Measurements from ENCODE around the gene TXNDC12.

Gene TXNDC12

DNA sequence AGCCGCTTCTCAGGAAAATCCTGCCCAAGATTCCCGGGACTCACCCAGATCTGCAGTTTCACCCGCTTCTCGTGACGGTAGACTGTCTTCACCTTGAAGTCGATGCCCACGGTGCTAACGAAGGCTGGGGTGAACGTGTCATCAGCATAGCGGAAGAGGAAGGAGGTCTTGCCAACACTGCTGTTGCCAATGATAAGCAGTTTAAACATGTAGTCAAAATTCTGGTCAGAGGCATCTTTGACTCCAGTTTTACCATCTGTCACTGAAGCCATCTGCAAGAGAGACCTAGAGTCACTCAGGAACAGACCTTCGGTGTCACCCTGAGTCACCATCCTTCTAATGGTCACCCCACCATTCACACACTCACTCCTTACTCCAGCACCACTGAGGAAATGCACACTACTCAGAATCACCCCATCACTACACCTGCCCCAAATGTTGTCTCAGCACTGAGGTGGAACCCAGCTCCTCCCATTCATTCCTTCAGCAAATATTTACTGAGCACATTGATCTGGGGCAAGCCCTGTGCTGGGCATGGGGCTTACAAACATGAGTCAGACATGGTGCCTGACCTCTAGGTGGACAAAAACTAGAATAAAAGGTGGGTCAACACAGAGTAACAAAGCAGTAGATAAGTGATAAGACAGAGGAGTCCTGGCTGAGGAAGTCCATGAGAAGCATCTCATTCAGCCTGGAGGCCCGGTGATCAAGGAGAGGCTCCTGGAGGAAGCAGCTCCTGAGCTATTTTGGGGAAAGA is 78.0 kb downstream of the TXNDC12 start:
- TF ChIP-seq TEAD4 (IDR thresholded peaks at IDR 0.05): no peak
- no peak for TF ChIP-seq CREB1 (IDR thresholded peaks at IDR 0.05; ENCODE audit: low read depth)
- TF ChIP-seq TAF1 (IDR thresholded peaks at IDR 0.05; ENCODE audit: low read depth): no peak

DNA sequence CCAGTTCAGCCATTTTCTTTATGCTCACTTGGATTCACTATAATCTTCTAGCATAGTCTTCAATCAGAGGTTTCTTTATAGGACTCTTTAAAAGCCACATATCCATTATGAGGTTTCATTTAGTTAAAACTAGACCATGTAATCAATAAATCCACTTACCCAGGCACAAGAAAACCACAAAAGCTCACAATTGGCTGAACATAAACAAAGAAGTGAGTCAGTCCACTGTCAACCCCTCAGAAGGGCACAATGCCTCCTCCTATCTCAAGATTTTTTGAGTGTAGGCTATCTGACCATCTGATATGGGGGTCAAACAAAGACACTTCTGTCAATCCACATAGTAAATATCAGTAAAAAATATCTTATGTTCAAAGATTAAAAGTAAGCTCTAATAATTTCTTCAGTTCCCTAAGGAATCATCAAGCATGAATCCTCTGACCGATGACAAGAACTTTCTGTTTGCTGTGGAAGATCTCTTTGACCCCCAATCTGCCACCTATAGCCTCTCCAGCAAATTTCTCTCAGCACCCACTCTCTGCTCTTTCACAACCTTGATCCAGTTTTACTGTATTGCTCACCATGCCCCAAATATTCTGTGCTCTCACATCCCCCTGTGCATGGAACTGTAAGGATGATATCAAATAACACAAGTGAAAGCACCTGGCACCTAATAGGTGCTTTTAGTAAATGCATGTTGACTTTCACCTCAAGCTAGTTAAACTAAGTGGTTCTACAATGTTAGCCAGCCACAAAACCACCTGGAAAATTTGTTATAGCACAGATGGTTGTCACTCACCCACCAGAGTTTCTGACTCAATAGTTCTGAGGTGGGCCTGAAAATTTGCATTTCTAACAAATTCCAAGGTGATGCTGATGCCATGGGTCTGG is 81.2 kb downstream of the TXNDC12 start:
- no peak for TF ChIP-seq TAF1 (IDR thresholded peaks at IDR 0.05; ENCODE audit: low read depth)
- TF ChIP-seq, protein P1, sequence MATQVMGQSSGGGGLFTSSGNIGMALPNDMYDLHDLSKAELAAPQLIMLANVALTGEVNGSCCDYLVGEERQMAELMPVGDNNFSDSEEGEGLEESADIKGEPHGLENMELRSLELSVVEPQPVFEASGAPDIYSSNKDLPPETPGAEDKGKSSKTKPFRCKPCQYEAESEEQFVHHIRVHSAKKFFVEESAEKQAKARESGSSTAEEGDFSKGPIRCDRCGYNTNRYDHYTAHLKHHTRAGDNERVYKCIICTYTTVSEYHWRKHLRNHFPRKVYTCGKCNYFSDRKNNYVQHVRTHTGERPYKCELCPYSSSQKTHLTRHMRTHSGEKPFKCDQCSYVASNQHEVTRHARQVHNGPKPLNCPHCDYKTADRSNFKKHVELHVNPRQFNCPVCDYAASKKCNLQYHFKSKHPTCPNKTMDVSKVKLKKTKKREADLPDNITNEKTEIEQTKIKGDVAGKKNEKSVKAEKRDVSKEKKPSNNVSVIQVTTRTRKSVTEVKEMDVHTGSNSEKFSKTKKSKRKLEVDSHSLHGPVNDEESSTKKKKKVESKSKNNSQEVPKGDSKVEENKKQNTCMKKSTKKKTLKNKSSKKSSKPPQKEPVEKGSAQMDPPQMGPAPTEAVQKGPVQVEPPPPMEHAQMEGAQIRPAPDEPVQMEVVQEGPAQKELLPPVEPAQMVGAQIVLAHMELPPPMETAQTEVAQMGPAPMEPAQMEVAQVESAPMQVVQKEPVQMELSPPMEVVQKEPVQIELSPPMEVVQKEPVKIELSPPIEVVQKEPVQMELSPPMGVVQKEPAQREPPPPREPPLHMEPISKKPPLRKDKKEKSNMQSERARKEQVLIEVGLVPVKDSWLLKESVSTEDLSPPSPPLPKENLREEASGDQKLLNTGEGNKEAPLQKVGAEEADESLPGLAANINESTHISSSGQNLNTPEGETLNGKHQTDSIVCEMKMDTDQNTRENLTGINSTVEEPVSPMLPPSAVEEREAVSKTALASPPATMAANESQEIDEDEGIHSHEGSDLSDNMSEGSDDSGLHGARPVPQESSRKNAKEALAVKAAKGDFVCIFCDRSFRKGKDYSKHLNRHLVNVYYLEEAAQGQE (IDR thresholded peaks at IDR 0.05; ENCODE audit: low read depth): no peak
- no peak for TF ChIP-seq CREB1 (IDR thresholded peaks at IDR 0.05; ENCODE audit: low read depth)
- TF ChIP-seq, protein P2, sequence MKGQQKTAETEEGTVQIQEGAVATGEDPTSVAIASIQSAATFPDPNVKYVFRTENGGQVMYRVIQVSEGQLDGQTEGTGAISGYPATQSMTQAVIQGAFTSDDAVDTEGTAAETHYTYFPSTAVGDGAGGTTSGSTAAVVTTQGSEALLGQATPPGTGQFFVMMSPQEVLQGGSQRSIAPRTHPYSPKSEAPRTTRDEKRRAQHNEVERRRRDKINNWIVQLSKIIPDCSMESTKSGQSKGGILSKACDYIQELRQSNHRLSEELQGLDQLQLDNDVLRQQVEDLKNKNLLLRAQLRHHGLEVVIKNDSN (IDR thresholded peaks at IDR 0.05): no peak
- no peak for TF ChIP-seq FOXM1 (IDR thresholded peaks at IDR 0.05; ENCODE audit: borderline replicate concordance, low read depth)
- TF ChIP-seq RAD21 (IDR thresholded peaks at IDR 0.05; ENCODE audit: low read depth): no peak
- TF ChIP-seq EGR1 (IDR thresholded peaks at IDR 0.05): no peak
- TF ChIP-seq, protein P3, sequence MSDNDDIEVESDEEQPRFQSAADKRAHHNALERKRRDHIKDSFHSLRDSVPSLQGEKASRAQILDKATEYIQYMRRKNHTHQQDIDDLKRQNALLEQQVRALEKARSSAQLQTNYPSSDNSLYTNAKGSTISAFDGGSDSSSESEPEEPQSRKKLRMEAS (IDR thresholded peaks at IDR 0.05): no peak
- no peak for TF ChIP-seq EP300 (IDR thresholded peaks at IDR 0.05; ENCODE audit: borderline replicate concordance)
- TF ChIP-seq ZBTB7A (IDR thresholded peaks at IDR 0.05; ENCODE audit: low read depth): no peak
- no peak for TF ChIP-seq TCF12 (IDR thresholded peaks at IDR 0.05; ENCODE audit: low read depth)
- no peak for TF ChIP-seq YY1 (IDR thresholded peaks at IDR 0.05; ENCODE audit: low read depth)
- no peak for TF ChIP-seq NFIC (IDR thresholded peaks at IDR 0.05)
- no peak for TF ChIP-seq TEAD4 (IDR thresholded peaks at IDR 0.05)
- no peak for TF ChIP-seq CEBPB (IDR thresholded peaks at IDR 0.05)
